HepG2 (cell line): ENCODE results near the gene SRP9. TPM values are rescaled to one million over a fixed set of nuclear protein-coding genes. Genes with fewer than 3 reads are reported as not detected.
A peak's percentile ranks its signal among the peaks of the same experiment; 100 is the strongest.

Source experiments
- GATAD2A ChIP-seq: IDR thresholded peaks from 2 replicates; pipeline ENCODE4 v1.6.1; 2016
- HMG20B ChIP-seq: conservative IDR thresholded peaks from 2 replicates; pipeline ENCODE4 v1.6.1; 2016; ENCODE audit warnings: missing genetic modification reagents, missing compliant biosample characterization
- HNF4G ChIP-seq, 2 experiments: sonication (generic) in 1 of 2; formaldehyde crosslinking in 1 of 2; IDR thresholded peaks; 2 replicates each; pipeline versions ENCODE4 v1.4.0 to v1.6.1; 2011 to 2020; ENCODE audit warnings: borderline replicate concordance in 2 of 2, low read depth in 2 of 2, mild to moderate bottlenecking in 2 of 2, low read length in 1 of 2, missing genetic modification reagents in 1 of 2, moderate library complexity in 1 of 2
- ISL2 ChIP-seq: sonication (generic); formaldehyde crosslinking; IDR thresholded peaks from 2 replicates; pipeline ENCODE4 v1.5.0; 2020; ENCODE audit warnings: missing genetic modification reagents
- MED1 ChIP-seq: sonication (generic); formaldehyde crosslinking; IDR thresholded peaks from 2 replicates; pipeline ENCODE4 v1.4.0; 2020; ENCODE audit warnings: missing genetic modification reagents
- NONO ChIP-seq, 2 experiments: fragments of 450-650 bp in 1 of 2; sonication (generic) in 1 of 2; formaldehyde crosslinking in 1 of 2; IDR thresholded peaks in 1 of 2; conservative IDR thresholded peaks in 1 of 2; 2 replicates each; pipeline versions ENCODE4 v1.6.1 to v1.8.0; 2017 to 2022; ENCODE audit warnings: mild to moderate bottlenecking in 1 of 2, missing genetic modification reagents in 1 of 2, moderate library complexity in 1 of 2
- POGZ ChIP-seq: sonication (generic); formaldehyde crosslinking; IDR thresholded peaks from 2 replicates; pipeline ENCODE4 v1.4.0; 2020; ENCODE audit warnings: mild to moderate bottlenecking, missing genetic modification reagents
- RARA ChIP-seq: IDR thresholded peaks from 2 replicates; pipeline ENCODE4 v1.6.1; 2016; ENCODE audit warnings: missing genetic modification reagents, missing compliant biosample characterization
- SIX4 ChIP-seq: sonication (generic); formaldehyde crosslinking; IDR thresholded peaks from 2 replicates; pipeline ENCODE4 v1.4.0; 2020; ENCODE audit warnings: missing genetic modification reagents
- SOX5 ChIP-seq: IDR thresholded peaks from 2 replicates; pipeline ENCODE4 v1.6.1; 2016; ENCODE audit warnings: borderline replicate concordance
- ZNF547 ChIP-seq: sonication (generic); formaldehyde crosslinking; IDR thresholded peaks from 2 replicates; pipeline ENCODE4 v1.5.1; 2020; ENCODE audit warnings: mild to moderate bottlenecking, missing genetic modification reagents
- ZNF879 ChIP-seq: sonication (generic); formaldehyde crosslinking; IDR thresholded peaks from 2 replicates; pipeline ENCODE4 v1.8.1; 2023; ENCODE audit warnings: missing genetic modification reagents
- polyA plus RNA-seq, 8 experiments: library from polyadenylated mRNA; depleted of rRNA in 3 of 8; stranded (reverse) in 7 of 8; unstranded in 1 of 8; fragments of >200 nt; fragmentation: Illumina TruSeq in 4 of 8; extraction: Trizol in 4 of 8; gene quantifications; 2 replicates each; pipeline versions ENCODE4 v1.2.1 to v1.2.3, GENCODE V29; 2011 to 2016; ENCODE audit warnings: low read depth in 4 of 8, missing spikeins in 1 of 8, mixed read lengths in 1 of 8; ENCODE audit not compliant: insufficient read depth in 1 of 8
- total RNA-seq, 5 experiments: library from RNA; depleted of rRNA; stranded (reverse); fragments of >200 nt; fragmentation: Illumina TruSeq; extraction: Trizol; gene quantifications; 2 replicates each; pipeline ENCODE4 v1.2.3, GENCODE V29; 2016; ENCODE audit warnings: low read depth in 1 of 5
- TF ChIP-seq, protein P1 (sequence below), 2 experiments: sonication (generic) in 1 of 2; formaldehyde crosslinking in 1 of 2; IDR thresholded peaks; 2 replicates each; pipeline versions ENCODE4 v1.4.0 to v1.6.1; 2016 to 2020; ENCODE audit warnings: borderline replicate concordance in 1 of 2, low read depth in 1 of 2, mild to moderate bottlenecking in 1 of 2, missing genetic modification reagents in 1 of 2
- TF ChIP-seq, protein P2 (sequence below): sonication (generic); formaldehyde crosslinking; IDR thresholded peaks from 2 replicates; pipeline ENCODE4 v1.4.0; 2020; ENCODE audit warnings: missing genetic modification reagents

The SRP9 gene
- total and polyA plus RNA-seq, 2 of the 13 experiments (the other 11 are each of a cell fraction or from before 2014, with no cell fraction given) = 251 to 307 TPM

DNA sequence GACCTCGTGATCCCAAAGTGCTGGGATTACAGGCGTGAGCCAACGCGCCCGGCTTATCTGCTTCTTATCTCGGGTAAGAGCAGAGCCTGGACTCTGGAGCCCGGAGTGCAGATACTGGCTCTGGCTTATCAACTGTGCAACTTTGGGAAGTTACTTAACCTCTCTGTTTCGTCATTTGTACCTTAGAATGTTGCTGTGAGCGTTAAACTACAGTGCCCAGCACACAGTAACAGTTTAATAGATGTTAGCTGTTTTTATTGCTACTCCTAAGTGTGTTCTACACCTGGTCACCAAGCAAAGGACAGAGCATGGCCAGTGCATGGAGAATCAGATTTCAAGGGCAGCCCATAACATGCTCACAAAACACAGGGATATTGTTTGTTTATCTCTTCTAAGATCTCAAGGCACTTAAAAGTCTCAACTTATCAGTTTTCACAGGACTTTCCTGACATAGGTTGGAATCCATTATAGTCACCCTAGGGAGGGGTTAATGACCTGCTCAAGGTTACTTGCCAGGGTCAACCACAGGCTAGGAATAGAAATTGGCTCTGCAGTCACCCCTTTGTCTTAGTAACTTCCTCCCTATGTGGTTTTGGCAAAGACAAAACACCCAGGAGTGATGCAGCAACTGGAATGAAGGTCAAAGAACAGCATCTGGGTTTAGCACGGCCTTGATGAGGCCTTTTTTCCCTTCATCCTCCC is 22.5 kb upstream of the SRP9 start (continued):
- TF ChIP-seq POGZ (CRISPR knock-in tag) (peak; percentile 43; the same call in 1 of the 2 replicates), NONO (IDR thresholded peaks at IDR 0.05) (no peak), NONO (CRISPR knock-in tag; conservative IDR thresholded peaks at IDR 0.05) (peak; percentile 51; the same call in 1 of the 2 replicates), RARA (CRISPR knock-in tag) (peak; percentile 94), ISL2 (peak; percentile 80), ZNF879 (no peak), HMG20B (CRISPR knock-in tag) (peak; percentile 28; the same call in 1 of the 2 replicates), MED1 (CRISPR knock-in tag) (peak; percentile 62), SIX4 (CRISPR knock-in tag) (peak; percentile 67; the same call in 1 of the 2 replicates), GATAD2A (CRISPR knock-in tag) (peak; percentile 81), HNF4G (IDR thresholded peaks at IDR 0.05; ENCODE audit: borderline replicate concordance, low read depth, low read length) (peak; percentile 21; the same call in 1 of the 2 replicates), HNF4G (CRISPR knock-in tag; IDR thresholded peaks at IDR 0.05; ENCODE audit: borderline replicate concordance, low read depth) (no peak), SOX5 (peak; percentile 70; the same call in 1 of the 2 replicates), ZNF547 (CRISPR knock-in tag) (0 out of 2 replicates have a peak, but pooled peaks have one; percentile 75)
- TF ChIP-seq, protein P1, sequence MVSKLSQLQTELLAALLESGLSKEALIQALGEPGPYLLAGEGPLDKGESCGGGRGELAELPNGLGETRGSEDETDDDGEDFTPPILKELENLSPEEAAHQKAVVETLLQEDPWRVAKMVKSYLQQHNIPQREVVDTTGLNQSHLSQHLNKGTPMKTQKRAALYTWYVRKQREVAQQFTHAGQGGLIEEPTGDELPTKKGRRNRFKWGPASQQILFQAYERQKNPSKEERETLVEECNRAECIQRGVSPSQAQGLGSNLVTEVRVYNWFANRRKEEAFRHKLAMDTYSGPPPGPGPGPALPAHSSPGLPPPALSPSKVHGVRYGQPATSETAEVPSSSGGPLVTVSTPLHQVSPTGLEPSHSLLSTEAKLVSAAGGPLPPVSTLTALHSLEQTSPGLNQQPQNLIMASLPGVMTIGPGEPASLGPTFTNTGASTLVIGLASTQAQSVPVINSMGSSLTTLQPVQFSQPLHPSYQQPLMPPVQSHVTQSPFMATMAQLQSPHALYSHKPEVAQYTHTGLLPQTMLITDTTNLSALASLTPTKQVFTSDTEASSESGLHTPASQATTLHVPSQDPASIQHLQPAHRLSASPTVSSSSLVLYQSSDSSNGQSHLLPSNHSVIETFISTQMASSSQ (IDR thresholded peaks at IDR 0.05; ENCODE audit: low read depth) = peak; percentile 13; the same call in 1 of the 2 replicates
- TF ChIP-seq, protein P1 (CRISPR knock-in tag; IDR thresholded peaks at IDR 0.05; ENCODE audit: borderline replicate concordance) = no peak; the same call in 1 of the 2 replicates
- TF ChIP-seq, protein P2, sequence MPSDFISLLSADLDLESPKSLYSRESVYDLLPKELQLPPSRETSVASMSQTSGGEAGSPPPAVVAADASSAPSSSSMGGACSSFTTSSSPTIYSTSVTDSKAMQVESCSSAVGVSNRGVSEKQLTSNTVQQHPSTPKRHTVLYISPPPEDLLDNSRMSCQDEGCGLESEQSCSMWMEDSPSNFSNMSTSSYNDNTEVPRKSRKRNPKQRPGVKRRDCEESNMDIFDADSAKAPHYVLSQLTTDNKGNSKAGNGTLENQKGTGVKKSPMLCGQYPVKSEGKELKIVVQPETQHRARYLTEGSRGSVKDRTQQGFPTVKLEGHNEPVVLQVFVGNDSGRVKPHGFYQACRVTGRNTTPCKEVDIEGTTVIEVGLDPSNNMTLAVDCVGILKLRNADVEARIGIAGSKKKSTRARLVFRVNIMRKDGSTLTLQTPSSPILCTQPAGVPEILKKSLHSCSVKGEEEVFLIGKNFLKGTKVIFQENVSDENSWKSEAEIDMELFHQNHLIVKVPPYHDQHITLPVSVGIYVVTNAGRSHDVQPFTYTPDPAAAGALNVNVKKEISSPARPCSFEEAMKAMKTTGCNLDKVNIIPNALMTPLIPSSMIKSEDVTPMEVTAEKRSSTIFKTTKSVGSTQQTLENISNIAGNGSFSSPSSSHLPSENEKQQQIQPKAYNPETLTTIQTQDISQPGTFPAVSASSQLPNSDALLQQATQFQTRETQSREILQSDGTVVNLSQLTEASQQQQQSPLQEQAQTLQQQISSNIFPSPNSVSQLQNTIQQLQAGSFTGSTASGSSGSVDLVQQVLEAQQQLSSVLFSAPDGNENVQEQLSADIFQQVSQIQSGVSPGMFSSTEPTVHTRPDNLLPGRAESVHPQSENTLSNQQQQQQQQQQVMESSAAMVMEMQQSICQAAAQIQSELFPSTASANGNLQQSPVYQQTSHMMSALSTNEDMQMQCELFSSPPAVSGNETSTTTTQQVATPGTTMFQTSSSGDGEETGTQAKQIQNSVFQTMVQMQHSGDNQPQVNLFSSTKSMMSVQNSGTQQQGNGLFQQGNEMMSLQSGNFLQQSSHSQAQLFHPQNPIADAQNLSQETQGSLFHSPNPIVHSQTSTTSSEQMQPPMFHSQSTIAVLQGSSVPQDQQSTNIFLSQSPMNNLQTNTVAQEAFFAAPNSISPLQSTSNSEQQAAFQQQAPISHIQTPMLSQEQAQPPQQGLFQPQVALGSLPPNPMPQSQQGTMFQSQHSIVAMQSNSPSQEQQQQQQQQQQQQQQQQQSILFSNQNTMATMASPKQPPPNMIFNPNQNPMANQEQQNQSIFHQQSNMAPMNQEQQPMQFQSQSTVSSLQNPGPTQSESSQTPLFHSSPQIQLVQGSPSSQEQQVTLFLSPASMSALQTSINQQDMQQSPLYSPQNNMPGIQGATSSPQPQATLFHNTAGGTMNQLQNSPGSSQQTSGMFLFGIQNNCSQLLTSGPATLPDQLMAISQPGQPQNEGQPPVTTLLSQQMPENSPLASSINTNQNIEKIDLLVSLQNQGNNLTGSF (CRISPR knock-in tag) = no peak
